GM12878 (cell line): ENCODE data around the gene TSPAN5. TPM values are rescaled to one million over a fixed set of nuclear protein-coding genes. Genes with fewer than 3 reads are reported as not detected.

ENCODE experiments used
- ATAC-seq: fragments of 200-7000 bp; cut with Tn5 transposase; 3 replicates; pipeline ENCODE4 v1.9.1; 2020; ENCODE audit warnings: mild to moderate bottlenecking, moderate library complexity
- BruUV-seq: library from RNA; stranded (reverse); fragments of 400-500 nt; replicated peaks from 2 replicates; lab custom pipeline; 2021; lab: Mats Ljungman, UMichigan
- CTCF ChIA-PET: fragments of 300-600 bp; sonication (Branson Sonifier 250); formaldehyde crosslinking; extraction: SDS; loops from one replicate; lab custom pipeline; 2021; ENCODE audit warnings: inconsistent platforms; lab: Yijun Ruan, JAX
- POLR2A ChIA-PET: fragments of 350-600 bp; formaldehyde crosslinking; extraction: SDS; loops from one replicate; lab custom pipeline; 2021; ENCODE audit warnings: inconsistent platforms; lab: Charles Lee
- RAD21 ChIA-PET: fragments of 300-600 bp; sonication (Branson Sonifier 250); formaldehyde crosslinking; loops from one replicate; lab custom pipeline; 2023; ENCODE audit warnings: antibody characterized with exemption; ENCODE audit not compliant: unreplicated experiment; lab: Charles Lee
- SMC1A ChIA-PET: fragments of 300-600 bp; sonication (Branson Sonifier 250); formaldehyde crosslinking; loops from one replicate; lab custom pipeline; 2023; ENCODE audit not compliant: unreplicated experiment, uncharacterized antibody; lab: Charles Lee
- DNase-seq: peaks from one replicate; pipeline ENCODE4 v3.0.0-alpha.2; 2011; ENCODE audit warnings: low read depth, low spot score
- FAIRE-seq: peaks from 3 replicates; lab custom pipeline; 2011; peaks lifted over from hg19 to GRCh38; lab: Jason Lieb, UNC
- H2AFZ ChIP-seq: 2 replicates; pipeline ENCODE4 v1.6.0; 2011; ENCODE audit warnings: low read depth, low read length, control low read depth; ENCODE audit not compliant: control insufficient read depth
- H3K27ac ChIP-seq: 2 replicates; pipeline ENCODE4 v1.5.1; 2011; ENCODE audit warnings: control low read depth; ENCODE audit not compliant: control insufficient read depth, insufficient read depth
- H3K27me3 ChIP-seq, 2 experiments: replicated peaks in 1 of 2; 2 replicates each; pipeline versions ENCODE4 v1.6.0 to v1.6.1; 2011; ENCODE audit warnings: low read length in 1 of 2; ENCODE audit not compliant: control insufficient read depth in 2 of 2, insufficient read depth in 2 of 2
- H3K36me3 ChIP-seq, 2 experiments: 2 replicates each; pipeline ENCODE4 v1.5.1; 2011; ENCODE audit warnings: low read length in 1 of 2; ENCODE audit not compliant: control insufficient read depth in 2 of 2, insufficient read depth in 2 of 2
- H3K4me1 ChIP-seq: 2 replicates; pipeline ENCODE4 v1.6.1; 2011; ENCODE audit warnings: mild to moderate bottlenecking, low read length, moderate library complexity, mixed read lengths; ENCODE audit not compliant: control insufficient read depth, insufficient read depth
- H3K4me2 ChIP-seq: 2 replicates; pipeline ENCODE4 v1.6.0; 2011; ENCODE audit warnings: control low read depth; ENCODE audit not compliant: control insufficient read depth, insufficient read depth
- H3K4me3 ChIP-seq: fragments of 200-600 bp; sonication (generic); 2 replicates; pipeline ENCODE4 v1.5.1; 2016
- H3K79me2 ChIP-seq: 2 replicates; pipeline ENCODE4 v1.6.0; 2011; ENCODE audit warnings: low read length; ENCODE audit not compliant: control insufficient read depth, insufficient read depth
- H3K9ac ChIP-seq: 2 replicates; pipeline ENCODE4 v1.8.0; 2011; ENCODE audit warnings: low read length, control low read depth, mixed read lengths; ENCODE audit not compliant: control insufficient read depth, insufficient read depth
- H3K9me3 ChIP-seq: replicated peaks from 3 replicates; pipeline ENCODE4 v1.5.1; 2011; ENCODE audit warnings: mild to moderate bottlenecking, low read length; ENCODE audit not compliant: control insufficient read depth, insufficient read depth
- H4K20me1 ChIP-seq: 2 replicates; pipeline ENCODE4 v1.6.0; 2011; ENCODE audit not compliant: control insufficient read depth, insufficient read depth
- EGR1 ChIP-seq, 2 experiments: IDR thresholded peaks; 1 replicate in 1 of 2; 2 replicates in 1 of 2; pipeline ENCODE4 v1.6.1; 2011 to 2012; ENCODE audit warnings: low read depth in 2 of 2, low read length in 2 of 2, borderline replicate concordance in 1 of 2, mild to moderate bottlenecking in 1 of 2, moderate library complexity in 1 of 2
- IKZF1 ChIP-seq: fragments of 450-650 bp; conservative IDR thresholded peaks from 2 replicates; pipeline ENCODE4 v1.6.1; 2017; ENCODE audit warnings: antibody characterized with exemption, mild to moderate bottlenecking
- MEF2B ChIP-seq: fragments of 450-650 bp; IDR thresholded peaks from 2 replicates; pipeline ENCODE4 v1.6.1; 2018; ENCODE audit warnings: mild to moderate bottlenecking, moderate library complexity; ENCODE audit not compliant: partially characterized antibody, poor library complexity, severe bottlenecking
- PAX5 ChIP-seq: IDR thresholded peaks from 2 replicates; pipeline ENCODE4 v1.6.1; 2011; ENCODE audit warnings: low read depth, low read length, borderline replicate concordance
- RUNX3 ChIP-seq: IDR thresholded peaks from 2 replicates; pipeline ENCODE4 v1.6.1; 2012; ENCODE audit warnings: low read length, inconsistent platforms
- SP1 ChIP-seq: IDR thresholded peaks from one replicate; pipeline ENCODE4 v1.6.1; 2011; ENCODE audit warnings: low read depth, low read length
- TCF3 ChIP-seq: IDR thresholded peaks from 2 replicates; pipeline ENCODE4 v1.6.1; 2012; ENCODE audit warnings: low read depth, mild to moderate bottlenecking, low read length, borderline replicate concordance; ENCODE audit not compliant: insufficient read depth
- WGBS: methylation state at CpG from one replicate; pipeline ENCODE4 v1.1.6; 2016; ENCODE audit warnings: low lambda C conversion rate; ENCODE audit not compliant: insufficient replicate concordance, insufficient coverage; ENCODE audit errors: missing lambda C conversion rate; 5-methylcytosine and 5-hydroxymethylcytosine counted together
- in situ Hi-C: fragments of 300-500 bp; cut with MboI; formaldehyde crosslinking; loops from 9 replicates; pipeline ENCODE4 v1.14.3; 2018; ENCODE audit warnings: mixed read lengths
- intact Hi-C: fragments of 100-400 bp; cut with micrococcal nuclease; formaldehyde crosslinking; loops from one replicate; pipeline ENCODE4 v1.14.2; 2022; ENCODE audit not compliant: unreplicated experiment
- polyA plus RNA-seq, 11 experiments: library from polyadenylated mRNA; depleted of rRNA in 4 of 11; unstranded in 6 of 11; stranded (reverse) in 5 of 11; fragments of >200 nt; fragmentation: Nextera tagmentation in 4 of 11; fragmentation: Illumina TruSeq in 1 of 11; extraction: Ambion mirVana in 4 of 11; extraction: Trizol in 1 of 11; gene quantifications; 1 replicate in 1 of 11; 2 replicates in 10 of 11; pipeline versions ENCODE4 v1.2.1 to v1.2.3, GENCODE V29; 2011 to 2016; ENCODE audit warnings: inconsistent platforms in 2 of 11, missing spikeins in 2 of 11, low read depth in 1 of 11
- total RNA-seq, 4 experiments: library from RNA; depleted of rRNA in 3 of 4; stranded (reverse); fragments of >200 nt in 3 of 4; fragmentation: Illumina TruSeq in 1 of 4; extraction: Trizol in 1 of 4; gene quantifications; 2 replicates each; pipeline versions ENCODE4 v1.2.1 to v1.2.3, GENCODE V29; 2013 to 2021
- TF ChIP-seq, protein P1 (sequence below): fragments of 450-650 bp; IDR thresholded peaks from 2 replicates; pipeline ENCODE4 v1.6.1; 2016; ENCODE audit warnings: mild to moderate bottlenecking

TSPAN5 gene
- total and polyA plus RNA-seq, 10 of the 15 experiments (the other 5 are each of a cell fraction or from before 2014, with no cell fraction given) = 0.09 to 8.2 (median 0.27) TPM

DNA sequence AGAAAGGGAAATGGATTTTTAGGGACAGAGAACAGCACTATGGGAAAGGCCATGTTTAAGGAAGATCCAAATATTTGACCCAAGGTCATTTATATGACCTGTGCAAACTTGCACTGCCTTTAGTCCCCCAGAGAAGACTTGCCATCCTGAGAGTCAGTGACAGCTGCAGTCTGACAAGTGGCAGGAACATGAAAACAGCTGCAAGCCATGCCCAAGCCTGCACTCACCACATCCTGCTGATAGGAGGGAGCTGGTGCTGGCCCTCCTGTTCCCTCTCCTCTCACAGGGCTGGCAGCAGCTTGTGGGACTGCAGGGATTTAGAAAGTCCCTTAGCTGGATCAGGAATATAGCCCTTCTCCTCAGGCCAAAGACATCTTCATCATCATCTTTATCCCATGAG is 209.5 kb downstream of the TSPAN5 start:
- Histone ChIP-seq H3K36me3 (no peaks in the 10 kb centered on the region; a peak in 1 of 4 replicates), H3K9me3 (no peaks in the 10 kb centered on the region; the same call in 2 of the 3 replicates), H3K4me2 (no peak overlapping the region), H3K27me3 (no peaks in the 10 kb centered on the region), H3K4me1 (peaks cover 17% of the 10 kb centered on the region), H4K20me1 (no peaks in the 10 kb centered on the region), H3K4me3 (no peak overlapping the region), H3K9ac (no peak overlapping the region), H3K27ac (no peak overlapping the region), H2AFZ (no peak overlapping the region), H3K79me2 (no peaks in the 10 kb centered on the region)
- in situ Hi-C loops = no loop called here
- ATAC-seq (0 out of 3 replicates have a peak, but pooled peaks have one; percentile 5), FAIRE-seq (no peak), DNase-seq (no peak)
- ChIA-PET RAD21 (interaction anchor here (0.9 to 1.4 kb wide), 2 partner anchors 19 to 209 kb away, joined by 3 to 4 read pairs; partner anchors contain the start of gene TSPAN5), SMC1A (interaction anchor here (0.7 to 1.8 kb wide), 7 partner anchors 8 to 546 kb away, joined by 3 to 5 read pairs (median 3); no protein-coding TSS in a partner anchor), POLR2A (interaction anchor here (0.6 kb wide), 1 partner anchor 224 kb away, joined by 3 read pairs; no protein-coding TSS in a partner anchor), CTCF (interaction anchor here (0.6 to 4.8 kb wide), 4 partner anchors 15 to 956 kb away, joined by 3 to 21 read pairs (median 4); partner anchors contain the start of gene STPG2)
- BruUV-seq = no TSS peak
- intact Hi-C loops = loop anchor here (5.0 kb wide), 2 partner anchors 187 to 307 kb away; partner anchors contain the start of genes RAP1GDS1 and STPG2
- TF ChIP-seq RUNX3 = no peak
- TF ChIP-seq TCF3 = 0 out of 2 replicates have a peak, but pooled peaks have one; percentile 44
- TF ChIP-seq SP1 = no peak
- TF ChIP-seq IKZF1 = peak; percentile 17; the same call in 1 of the 2 replicates

DNA sequence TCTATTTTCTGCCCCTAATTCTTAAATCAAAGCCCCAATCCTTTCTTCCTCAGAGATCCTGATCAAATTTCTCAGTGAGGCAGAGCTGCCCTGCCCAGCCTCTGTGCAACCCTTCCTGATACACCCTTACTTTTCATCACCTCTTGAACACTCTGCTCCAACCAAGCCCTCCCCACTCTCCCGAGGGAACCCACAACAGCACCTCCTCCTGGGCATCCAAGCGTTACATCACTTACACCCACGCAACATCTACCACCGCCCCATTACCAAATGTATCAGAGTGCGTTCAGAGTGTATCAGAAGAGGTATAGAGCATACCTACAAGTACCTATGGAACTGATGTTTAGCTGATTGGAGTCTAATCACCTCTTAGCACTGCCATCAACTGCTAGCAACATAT is 210.8 kb downstream of the TSPAN5 start:
- Histone ChIP-seq H3K4me2 (peak overlapping the region; percentile 39), H3K27ac (peak overlapping the region; percentile 9; the same call in 1 of the 2 replicates), H3K36me3 (no peaks in the 10 kb centered on the region; a peak in 1 of 4 replicates), H3K9me3 (no peaks in the 10 kb centered on the region; the same call in 2 of the 3 replicates), H4K20me1 (no peaks in the 10 kb centered on the region), H3K79me2 (no peaks in the 10 kb centered on the region), H3K4me3 (no peak overlapping the region), H3K27me3 (no peaks in the 10 kb centered on the region), H2AFZ (no peak overlapping the region), H3K9ac (no peak overlapping the region), H3K4me1 (peaks cover 17% of the 10 kb centered on the region)
- ATAC-seq (peak; percentile 40), DNase-seq (no peak), FAIRE-seq (no peak)
- TF ChIP-seq, protein P1, sequence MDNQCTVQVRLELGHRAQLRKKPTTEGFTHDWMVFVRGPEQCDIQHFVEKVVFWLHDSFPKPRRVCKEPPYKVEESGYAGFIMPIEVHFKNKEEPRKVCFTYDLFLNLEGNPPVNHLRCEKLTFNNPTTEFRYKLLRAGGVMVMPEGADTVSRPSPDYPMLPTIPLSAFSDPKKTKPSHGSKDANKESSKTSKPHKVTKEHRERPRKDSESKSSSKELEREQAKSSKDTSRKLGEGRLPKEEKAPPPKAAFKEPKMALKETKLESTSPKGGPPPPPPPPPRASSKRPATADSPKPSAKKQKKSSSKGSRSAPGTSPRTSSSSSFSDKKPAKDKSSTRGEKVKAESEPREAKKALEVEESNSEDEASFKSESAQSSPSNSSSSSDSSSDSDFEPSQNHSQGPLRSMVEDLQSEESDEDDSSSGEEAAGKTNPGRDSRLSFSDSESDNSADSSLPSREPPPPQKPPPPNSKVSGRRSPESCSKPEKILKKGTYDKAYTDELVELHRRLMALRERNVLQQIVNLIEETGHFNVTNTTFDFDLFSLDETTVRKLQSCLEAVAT = no peak
- TF ChIP-seq PAX5 = peak; percentile 72
- TF ChIP-seq IKZF1 = 0 out of 2 replicates have a peak, but pooled peaks have one; percentile 13
- peak; percentile 26 for TF ChIP-seq MEF2B
- peak in 1 of 2 experiments; percentile 72; a peak in 2 of 3 replicates for TF ChIP-seq EGR1 (IDR thresholded peaks at IDR 0.05; ENCODE audit: borderline replicate concordance in 1 of 2, low read depth in 2 of 2, low read length in 2 of 2)
- intact Hi-C loops (loop anchor here (5.0 kb wide), 2 partner anchors 185 to 305 kb away; partner anchors contain the start of genes RAP1GDS1 and STPG2), in situ Hi-C loops (no loop called here)
- ChIA-PET CTCF (interaction anchor here (0.6 to 4.8 kb wide), 5 partner anchors 20 to 957 kb away, joined by 3 to 21 read pairs (median 4); partner anchors contain the start of gene STPG2), SMC1A (interaction anchor here (0.9 to 1.8 kb wide), 4 partner anchors 10 to 27 kb away, joined by 3 to 5 read pairs (median 4); no protein-coding TSS in a partner anchor), POLR2A (interaction anchor here (0.5 to 1.2 kb wide), 2 partner anchors 187 to 247 kb away, joined by 3 to 4 read pairs; partner anchors contain the start of gene RAP1GDS1), RAD21 (interaction anchor here (0.6 to 1.2 kb wide), 2 partner anchors 64 to 610 kb away, joined by 3 to 4 read pairs; no protein-coding TSS in a partner anchor)
- no TSS peak for BruUV-seq
- 38% methylated on average over 5 of the region's 5 CpGs for WGBS
